Fibroblast of gingiva (primary cell): ENCODE results near the gene TRAF6.
A peak's percentile ranks its signal among the peaks of the same experiment; 100 is the strongest.
"Not testable (repeated sequence)": the region's sequence is repeated elsewhere in the genome, so short reads cannot be mapped to it uniquely, and the experiment has no call there.

Experiments
- DNase-seq: peaks from one replicate; pipeline ENCODE4 v3.0.0-alpha.2; 2011; ENCODE audit warnings: low read depth

The TRAF6 gene

DNA sequence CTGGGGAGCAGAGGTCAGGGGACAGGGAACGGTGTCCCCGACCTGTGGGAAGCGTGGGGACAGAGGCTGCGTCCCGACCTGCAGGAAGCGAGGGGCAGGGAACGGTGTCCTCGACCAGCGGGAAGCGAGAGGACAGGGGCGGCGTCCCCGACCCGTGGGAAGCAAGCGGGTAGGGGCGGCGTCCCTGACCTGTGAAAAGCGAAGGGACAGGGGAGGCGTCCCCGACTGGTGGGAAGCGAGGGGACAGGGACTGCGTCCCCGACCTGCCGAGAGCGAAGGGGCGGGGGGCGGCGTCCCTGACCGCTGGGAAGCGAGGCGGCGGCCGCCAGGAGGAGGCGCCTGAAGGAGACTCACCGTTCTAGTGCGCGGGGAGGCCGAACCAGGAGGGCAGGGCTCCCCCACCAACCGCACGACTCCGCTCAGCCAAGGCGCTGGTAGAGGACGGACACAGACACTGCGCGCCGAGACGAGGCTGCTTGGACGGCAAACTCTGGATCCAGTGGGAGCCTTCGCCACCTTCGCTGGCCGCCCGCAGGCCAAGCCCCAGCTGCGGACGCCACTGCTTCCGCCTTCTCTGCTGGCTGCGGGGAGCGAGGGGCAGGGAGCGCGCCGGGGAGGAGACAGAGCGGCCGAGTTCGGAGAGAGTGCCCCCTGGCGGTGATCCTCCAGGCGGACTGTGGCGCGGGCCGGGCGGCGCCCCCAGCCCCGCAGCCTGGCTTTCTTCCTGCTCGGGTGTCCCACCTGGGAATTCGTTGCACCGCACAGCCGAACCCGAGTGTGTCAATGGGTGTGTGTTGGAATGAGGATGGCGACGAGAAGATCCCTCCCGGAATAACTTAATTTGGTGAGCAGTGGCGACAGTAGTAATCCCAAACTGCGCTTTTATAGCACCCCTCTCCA is at the start of gene TRAF6:
Gene TRAF6 (minus strand): TSS at position 579 of the 900 bp plus-strand sequence. CDS start 8,757 bp downstream, outside the sequence.
- peak; percentile 81 for DNase-seq

- DNase-seq: no peak
These were observed 48.7 kb upstream of the TRAF6 start for GRCh38 chr11:36558571-36559413.

DNA sequence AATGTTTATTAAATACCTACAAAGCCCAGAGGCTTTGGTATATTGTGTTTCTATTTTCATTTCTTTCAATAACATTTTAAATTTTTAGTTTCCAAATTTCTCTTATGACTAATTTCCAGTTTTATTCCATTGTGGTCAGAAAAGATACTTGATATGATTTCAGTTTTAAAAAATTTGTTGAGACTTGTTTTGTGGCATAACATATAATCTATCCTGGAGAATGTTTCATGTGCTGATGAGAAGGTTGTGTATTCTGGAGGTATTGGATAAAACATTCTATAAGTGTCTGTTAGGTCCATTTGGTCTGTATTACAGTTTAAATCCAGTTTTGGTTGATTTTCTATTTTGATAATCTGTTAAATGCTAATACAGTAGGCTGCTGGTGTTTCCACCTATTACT is 47.9 kb upstream of the TRAF6 start:
- DNase-seq: no peak

- not testable (repeated sequence) for DNase-seq
These were observed 47.3 kb upstream of the TRAF6 start for GRCh38 chr11:36557390-36557789.

DNA sequence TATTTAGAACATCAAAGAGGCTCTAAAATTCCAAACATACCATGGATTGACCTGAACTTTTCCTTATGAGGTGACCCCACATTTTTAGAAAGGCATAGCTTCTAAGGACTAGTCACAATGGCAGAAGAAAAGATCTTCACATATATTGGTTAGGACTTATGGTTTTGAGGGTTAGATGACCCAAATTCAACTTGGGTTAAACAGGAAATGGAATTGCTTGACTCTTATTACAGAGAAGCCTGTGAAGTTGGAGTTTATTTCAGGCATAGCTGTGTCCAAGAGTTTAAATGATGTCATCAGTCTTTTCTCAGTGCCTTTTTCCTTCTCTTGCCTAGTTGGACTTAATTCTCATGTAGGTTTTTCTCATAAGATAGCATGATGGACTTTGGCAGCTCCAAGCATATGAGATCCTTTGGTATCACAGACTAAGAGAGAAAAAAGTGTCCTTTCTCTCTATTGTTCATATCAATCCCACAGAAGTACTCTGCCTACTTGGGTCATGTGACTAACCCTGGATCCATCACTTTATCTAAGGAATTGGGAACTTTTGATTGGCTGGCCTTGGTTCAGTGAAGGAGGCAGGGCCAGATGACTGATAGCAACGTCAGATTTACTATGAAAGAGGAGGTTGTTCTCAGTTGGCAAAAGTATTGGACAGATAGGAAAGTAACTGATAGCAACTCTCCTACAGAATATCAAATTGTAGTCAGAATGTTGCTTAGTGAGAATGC is 40.5 kb upstream of the TRAF6 start:
- no peak for DNase-seq

GRCh38 chr11:36540998-36541397 is 30.9 kb upstream of the TRAF6 start:
- peak; percentile 44 for DNase-seq

DNA sequence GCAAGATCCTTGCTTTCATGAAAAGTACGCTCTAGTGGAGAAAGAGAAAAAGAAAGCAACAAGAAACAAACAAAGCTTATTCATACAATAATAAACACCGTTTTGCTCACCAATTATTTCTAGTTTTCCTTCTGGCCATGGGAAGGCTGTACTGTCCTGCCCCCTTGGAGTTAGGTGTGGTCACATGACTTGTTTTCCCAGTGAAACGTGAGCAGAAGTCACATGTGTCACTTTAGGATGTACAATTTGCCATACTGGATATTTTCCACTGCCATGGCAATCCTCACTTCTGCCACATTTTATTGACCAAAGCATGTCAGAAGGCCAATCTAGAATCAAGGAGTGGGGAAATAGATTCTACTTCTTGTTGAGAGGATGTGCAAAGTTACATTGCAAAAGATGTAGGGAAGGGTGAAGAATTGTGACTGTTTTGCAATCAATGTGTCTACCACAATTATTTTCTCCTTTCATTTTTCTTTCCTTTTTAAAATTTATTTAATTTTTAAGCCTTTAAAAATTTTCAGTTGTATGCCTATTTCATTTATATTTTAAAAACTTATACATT is 24.3 kb upstream of the TRAF6 start:
- no peak for DNase-seq

DNA sequence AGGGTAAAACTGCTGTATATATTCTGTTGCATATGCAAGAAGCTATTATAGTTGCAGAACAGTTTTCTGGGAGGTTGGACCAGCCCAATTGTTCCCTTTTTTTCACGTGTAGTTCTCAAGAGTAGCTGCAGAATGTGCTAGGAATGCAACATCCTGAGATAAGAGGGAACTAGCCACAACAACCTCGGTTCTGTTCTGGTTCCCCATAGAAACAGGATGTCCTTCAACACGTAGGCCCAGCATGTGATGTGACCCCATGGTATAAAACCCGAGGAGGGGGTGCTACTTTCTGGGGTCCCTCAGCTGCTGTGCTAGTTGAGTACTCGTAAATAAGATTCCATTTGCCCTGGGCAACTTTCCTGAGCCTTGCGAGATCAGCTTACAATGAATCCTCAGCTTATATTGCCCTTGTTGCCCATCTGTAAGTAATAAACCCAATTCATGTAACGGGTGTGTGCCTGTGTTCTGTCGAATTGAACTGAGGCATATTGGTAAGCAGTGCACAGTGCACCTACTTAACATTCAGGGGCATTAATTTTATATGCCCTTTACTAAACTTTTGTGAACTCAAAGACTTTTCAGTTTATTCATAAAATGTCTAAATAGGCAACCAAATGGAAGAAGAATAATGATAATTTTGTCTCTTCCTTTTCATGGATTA is 23.0 kb upstream of the TRAF6 start:
- DNase-seq: peak; percentile 8

DNA sequence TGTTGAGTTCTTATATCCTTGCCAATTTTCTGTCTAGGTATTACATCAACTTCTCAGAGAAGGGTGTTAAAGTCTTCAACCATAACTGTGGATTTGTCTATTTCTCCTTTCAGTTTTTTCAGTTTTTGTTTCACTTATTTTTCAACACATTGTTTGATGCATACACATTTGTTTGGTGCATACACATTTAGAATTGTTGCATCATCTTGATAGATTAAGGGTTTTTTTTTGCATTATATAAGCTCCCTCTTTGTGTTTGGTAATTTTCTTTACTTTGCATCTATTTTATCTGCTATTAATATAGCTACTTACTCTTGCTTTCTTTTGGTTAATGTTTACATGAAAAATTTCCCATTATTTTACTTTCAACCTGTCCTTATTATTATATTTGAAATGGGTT is 20.8 kb upstream of the TRAF6 start:
- no peak for DNase-seq

- DNase-seq: no peak
These were observed 3.9 kb upstream of the TRAF6 start for GRCh38 chr11:36513965-36514364.

- DNase-seq: no peak
These were observed 1.9 kb upstream of the TRAF6 start for GRCh38 chr11:36512016-36512415.

GRCh38 chr11:36511062-36511461 is 990 bp upstream of the TRAF6 start:
- DNase-seq: not testable (repeated sequence)

DNA sequence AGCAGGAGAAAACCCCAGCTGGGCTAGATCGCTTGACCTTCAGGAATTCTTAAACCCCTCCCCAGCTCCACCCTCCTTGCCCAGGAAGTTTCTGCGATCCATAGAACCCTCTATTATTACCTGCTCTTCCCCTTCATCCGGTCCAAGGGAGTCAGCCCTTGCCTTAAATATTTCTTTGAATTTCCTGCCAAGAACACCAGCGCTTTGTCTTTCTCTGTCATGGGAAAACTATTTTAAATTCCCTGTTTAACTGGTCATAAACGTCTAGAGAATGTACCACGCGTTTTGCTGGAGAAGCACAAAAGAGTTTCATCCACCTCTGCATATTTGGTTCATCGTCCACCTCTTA is 496 bp upstream of the TRAF6 start:
- DNase-seq: no peak

DNA sequence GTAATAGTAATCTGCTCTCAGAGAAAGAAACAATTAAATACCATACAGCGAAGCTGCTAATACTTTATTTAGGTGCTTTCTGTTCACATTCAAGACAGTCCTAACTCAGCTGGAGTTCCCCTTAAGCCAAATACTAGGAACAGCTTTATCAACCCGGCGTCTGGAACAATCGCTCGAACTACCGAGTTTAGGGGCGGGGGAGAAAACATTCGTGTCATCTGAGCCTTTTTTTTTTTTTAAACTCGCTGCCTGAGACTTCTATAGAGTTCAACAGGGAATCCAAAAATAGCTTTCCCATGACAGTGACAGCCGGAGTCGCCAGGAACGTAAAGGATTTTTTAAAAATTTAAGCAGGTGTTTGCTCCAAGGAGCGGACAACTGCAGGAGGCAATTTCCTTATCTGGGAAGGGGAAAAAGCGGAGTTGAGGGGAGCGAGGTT is 852 bp downstream of the TRAF6 start:
- DNase-seq: no peak

DNA sequence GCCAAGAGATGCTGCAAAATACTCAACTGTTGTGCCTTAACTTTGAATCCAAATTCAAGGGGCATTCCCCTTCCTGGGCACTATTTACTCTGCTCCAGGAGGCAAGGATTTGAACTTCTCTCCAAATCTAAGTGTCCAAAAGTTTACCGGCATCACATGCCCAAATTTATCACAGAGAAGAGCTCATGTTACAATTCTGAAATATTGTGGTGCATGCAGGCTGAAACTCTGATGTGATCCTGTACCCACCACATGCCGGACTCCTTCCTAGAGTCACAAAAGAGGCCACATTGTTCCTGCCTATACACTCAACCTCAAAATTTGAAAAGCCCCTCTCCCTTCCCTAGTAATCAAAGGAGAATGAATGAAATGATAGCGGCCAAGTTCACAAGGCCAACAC is 1.3 kb downstream of the TRAF6 start:
- no peak for DNase-seq

- no peak for DNase-seq
These were observed 2.1 kb downstream of the TRAF6 start for GRCh38 chr11:36507824-36508489.

DNA sequence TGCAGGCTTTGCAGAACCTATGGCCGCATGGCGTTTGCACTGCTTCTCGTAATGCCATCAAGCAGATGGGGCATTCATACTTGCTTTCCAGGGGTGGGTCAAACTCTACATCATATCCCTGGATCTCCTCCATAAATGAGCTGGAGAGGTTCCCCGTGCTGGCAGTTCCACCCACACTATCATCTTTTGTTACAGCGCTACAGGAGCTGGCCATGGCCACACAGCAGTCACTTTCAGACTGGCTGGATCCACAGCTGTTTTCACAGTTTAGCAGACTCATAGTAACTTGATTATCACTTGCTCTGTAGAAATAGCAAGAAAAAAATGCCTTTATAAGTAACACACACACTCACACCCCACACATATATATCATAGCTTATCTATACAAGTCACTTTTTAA is 8.8 kb downstream of the TRAF6 start:
- no peak for DNase-seq

DNA sequence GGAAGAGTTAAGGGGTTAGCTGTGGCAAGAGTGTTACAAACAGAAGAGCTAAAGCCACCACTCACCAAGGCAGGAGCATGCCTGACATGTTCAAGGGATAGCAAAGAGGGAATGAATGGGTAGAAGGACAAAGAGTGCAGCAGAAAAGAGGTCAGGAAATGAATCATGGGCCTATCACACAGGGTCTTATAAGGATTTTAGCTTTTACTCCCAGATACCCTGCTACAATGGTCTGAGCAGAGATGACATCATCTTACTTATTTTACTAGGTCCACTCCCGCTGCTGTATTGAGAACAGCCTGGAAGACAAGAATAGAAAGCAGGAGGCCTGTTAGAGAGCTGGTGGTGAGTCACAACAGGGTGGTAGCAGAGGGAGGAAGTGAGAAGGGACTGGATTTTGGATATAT is 9.8 kb downstream of the TRAF6 start:
- peak; percentile 64 for DNase-seq

GRCh38 chr11:36499315-36499714 is 10.8 kb downstream of the TRAF6 start:
- DNase-seq: no peak

GRCh38 chr11:36498721-36499120 is 11.4 kb downstream of the TRAF6 start:
- DNase-seq: no peak

DNA sequence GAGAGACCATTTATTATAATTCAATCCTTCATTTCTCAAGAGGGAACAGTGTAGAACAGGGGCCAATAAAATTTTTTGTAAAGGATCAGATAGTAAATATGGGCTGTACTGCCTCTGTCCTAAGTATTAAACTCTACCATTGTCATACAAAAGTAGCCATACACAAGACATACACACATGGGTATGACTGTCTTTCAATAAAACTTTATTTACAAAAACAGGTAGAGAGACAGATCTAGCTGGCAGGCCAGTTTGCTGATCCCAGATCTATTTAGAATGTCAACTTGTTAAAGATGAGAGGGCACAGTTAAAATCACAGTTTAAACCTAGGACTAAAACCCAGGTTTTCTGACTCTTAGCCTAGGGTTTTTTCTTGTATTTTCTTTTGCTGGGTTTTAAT is 16.7 kb downstream of the TRAF6 start:
- DNase-seq: no peak
